A673 (cell line): Measurements from ENCODE around the gene OSBP2. TPM values are rescaled to one million over a fixed set of nuclear protein-coding genes. Genes with fewer than 3 reads are reported as not detected.
"Not testable (repeated sequence)": the region's sequence is repeated elsewhere in the genome, so short reads cannot be mapped to it uniquely, and the experiment has no call there.

Experiments
- BruUV-seq: library from RNA; stranded (reverse); fragments of 400-500 nt; replicated peaks from 2 replicates; lab custom pipeline; 2021; lab: Mats Ljungman, UMichigan
- CTCF ChIA-PET: fragments of 300-600 bp; sonication (Branson Sonifier 250); formaldehyde crosslinking; loops from one replicate; lab custom pipeline; 2022; ENCODE audit warnings: antibody characterized with exemption; lab: Charles Lee
- POLR2A ChIA-PET: fragments of 300-600 bp; sonication (Branson Sonifier 250); formaldehyde crosslinking; loops from one replicate; lab custom pipeline; 2022; ENCODE audit warnings: antibody characterized with exemption; ENCODE audit not compliant: low non-redundant PET; lab: Charles Lee
- DNase-seq: peaks from one replicate; pipeline ENCODE4 v3.0.0-alpha.2; 2015; ENCODE audit warnings: low spot score
- H3K27ac ChIP-seq: fragments of 200-600 bp; sonication (generic); 2 replicates; pipeline ENCODE4 v1.5.1; 2016; ENCODE audit warnings: mixed run types, low read depth, mild to moderate bottlenecking, mixed read lengths, antibody characterized with exemption, low read length; ENCODE audit not compliant: poor library complexity, severe bottlenecking
- H3K27me3 ChIP-seq: fragments of 200-600 bp; sonication (generic); replicated peaks from 2 replicates; pipeline ENCODE4 v1.6.1; 2017; ENCODE audit warnings: mixed run types, low read depth, mild to moderate bottlenecking, mixed read lengths, antibody characterized with exemption, low read length; ENCODE audit not compliant: insufficient read depth, poor library complexity
- H3K36me3 ChIP-seq: fragments of 200-600 bp; sonication (generic); 2 replicates; pipeline ENCODE4 v1.6.1; 2016; ENCODE audit warnings: mixed run types, mild to moderate bottlenecking, mixed read lengths, antibody characterized with exemption, low read length; ENCODE audit not compliant: insufficient read depth, poor library complexity, severe bottlenecking
- H3K4me1 ChIP-seq: fragments of 200-600 bp; sonication (generic); 2 replicates; pipeline ENCODE4 v1.6.1; 2017; ENCODE audit warnings: mixed run types, mild to moderate bottlenecking, mixed read lengths, antibody characterized with exemption, low read length; ENCODE audit not compliant: insufficient read depth, poor library complexity, severe bottlenecking
- H3K4me3 ChIP-seq: fragments of 200-600 bp; sonication (generic); 2 replicates; pipeline ENCODE4 v1.5.1; 2016; ENCODE audit warnings: low read depth, mixed run types, mild to moderate bottlenecking, mixed read lengths, low read length; ENCODE audit not compliant: poor library complexity, severe bottlenecking
- H3K9me3 ChIP-seq: fragments of 200-600 bp; sonication (generic); 2 replicates; pipeline ENCODE4 v1.6.1; 2016; ENCODE audit warnings: mixed run types, low read depth, mild to moderate bottlenecking, mixed read lengths, antibody characterized with exemption, low read length; ENCODE audit not compliant: poor library complexity, severe bottlenecking
- CTCF ChIP-seq: fragments of 300-800, 200-600 bp; sonication (generic); conservative IDR thresholded peaks from 2 replicates; pipeline ENCODE4 v1.5.1; 2017; ENCODE audit warnings: low read depth, mild to moderate bottlenecking, antibody characterized with exemption, low read length, moderate library complexity, mixed read lengths
- EZH2 ChIP-seq: fragments of 200-600 bp; sonication (generic); IDR thresholded peaks from 2 replicates; pipeline ENCODE4 v1.6.1; 2017; ENCODE audit warnings: borderline replicate concordance, low read depth, mild to moderate bottlenecking, mixed read lengths, antibody characterized with exemption, low read length; ENCODE audit not compliant: poor library complexity, severe bottlenecking
- intact Hi-C: fragments of 100-400 bp; cut with micrococcal nuclease; formaldehyde crosslinking; loops from one replicate; pipeline ENCODE4 v1.10.0; 2022; ENCODE audit not compliant: unreplicated experiment
- total RNA-seq: library from RNA; stranded (reverse); gene quantifications from 2 replicates; pipeline ENCODE4 v1.2.3, GENCODE V29; 2021

The OSBP2 gene
- total RNA-seq, 1 experiment from 2014 or later = 1.8 TPM

DNA sequence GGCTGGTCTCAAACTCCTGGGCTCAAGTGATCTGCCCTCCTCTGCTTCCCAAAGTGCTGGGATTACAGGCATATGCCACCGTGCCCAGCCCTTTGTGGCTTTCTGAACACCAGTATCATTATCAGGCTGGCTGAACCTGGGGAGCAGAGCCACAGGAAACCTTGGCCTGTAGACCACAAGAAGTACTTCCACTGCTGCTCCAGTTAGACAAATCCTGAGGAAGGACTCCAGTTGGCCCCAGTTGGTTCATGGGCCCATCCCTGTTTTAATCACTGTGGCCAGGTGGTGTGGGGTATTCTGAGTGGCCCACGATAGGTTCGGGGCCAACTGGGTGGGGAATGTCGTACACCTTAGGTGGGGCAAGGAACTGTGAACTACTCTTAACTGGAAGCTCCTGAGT is 21.5 kb upstream of the OSBP2 start:
- Histone ChIP-seq H3K4me3 (no peak overlapping the region), H3K4me1 (no peaks in the 10 kb centered on the region), H3K36me3 (no peaks in the 10 kb centered on the region), H3K9me3 (no peaks in the 10 kb centered on the region), H3K27me3 (peaks cover 2% of the 10 kb centered on the region), H3K27ac (no peak overlapping the region)
- TF ChIP-seq CTCF = no peak
- TF ChIP-seq EZH2 = no peak
- BruUV-seq = no TSS peak
- POLR2A ChIA-PET = no interaction called here
- CTCF ChIA-PET = no interaction called here
- no peak for DNase-seq
- intact Hi-C loops = no loop called here

GRCh38 chr22:30674482-30674881 is 20.2 kb upstream of the OSBP2 start:
- POLR2A ChIA-PET = no interaction called here
- no peaks in the 10 kb centered on the region for H3K9me3 ChIP-seq
- BruUV-seq = no TSS peak
- H3K4me3 ChIP-seq = no peak overlapping the region
- H3K27ac ChIP-seq = no peak overlapping the region
- no peaks in the 10 kb centered on the region for H3K36me3 ChIP-seq
- CTCF ChIA-PET = no interaction called here
- no peak for TF ChIP-seq CTCF
- no peak for TF ChIP-seq EZH2
- H3K27me3 ChIP-seq = peaks cover 5% of the 10 kb centered on the region
- intact Hi-C loops = no loop called here
- DNase-seq = no peak
- H3K4me1 ChIP-seq = no peaks in the 10 kb centered on the region

GRCh38 chr22:30675436-30675835 is 19.2 kb upstream of the OSBP2 start:
- POLR2A ChIA-PET = no interaction called here

GRCh38 chr22:30676565-30676964 is 18.1 kb upstream of the OSBP2 start:
- DNase-seq, CTCF ChIA-PET, H3K27ac ChIP-seq, H3K27me3 ChIP-seq, H3K36me3 ChIP-seq, BruUV-seq, H3K4me1 ChIP-seq, H3K4me3 ChIP-seq, POLR2A ChIA-PET, H3K9me3 ChIP-seq, intact Hi-C loops: not testable (repeated sequence)

More at GRCh38 chr22:30675436-30675835, 19.2 kb upstream of the OSBP2 start:
- Histone ChIP-seq H3K27me3 (peaks cover 5% of the 10 kb centered on the region), H3K9me3 (no peaks in the 10 kb centered on the region), H3K27ac (no peak overlapping the region), H3K4me3 (no peak overlapping the region), H3K4me1 (no peaks in the 10 kb centered on the region), H3K36me3 (no peaks in the 10 kb centered on the region)
- DNase-seq = no peak
- intact Hi-C loops = no loop called here
- CTCF ChIA-PET = no interaction called here
- BruUV-seq = no TSS peak
- no peak for TF ChIP-seq CTCF

DNA sequence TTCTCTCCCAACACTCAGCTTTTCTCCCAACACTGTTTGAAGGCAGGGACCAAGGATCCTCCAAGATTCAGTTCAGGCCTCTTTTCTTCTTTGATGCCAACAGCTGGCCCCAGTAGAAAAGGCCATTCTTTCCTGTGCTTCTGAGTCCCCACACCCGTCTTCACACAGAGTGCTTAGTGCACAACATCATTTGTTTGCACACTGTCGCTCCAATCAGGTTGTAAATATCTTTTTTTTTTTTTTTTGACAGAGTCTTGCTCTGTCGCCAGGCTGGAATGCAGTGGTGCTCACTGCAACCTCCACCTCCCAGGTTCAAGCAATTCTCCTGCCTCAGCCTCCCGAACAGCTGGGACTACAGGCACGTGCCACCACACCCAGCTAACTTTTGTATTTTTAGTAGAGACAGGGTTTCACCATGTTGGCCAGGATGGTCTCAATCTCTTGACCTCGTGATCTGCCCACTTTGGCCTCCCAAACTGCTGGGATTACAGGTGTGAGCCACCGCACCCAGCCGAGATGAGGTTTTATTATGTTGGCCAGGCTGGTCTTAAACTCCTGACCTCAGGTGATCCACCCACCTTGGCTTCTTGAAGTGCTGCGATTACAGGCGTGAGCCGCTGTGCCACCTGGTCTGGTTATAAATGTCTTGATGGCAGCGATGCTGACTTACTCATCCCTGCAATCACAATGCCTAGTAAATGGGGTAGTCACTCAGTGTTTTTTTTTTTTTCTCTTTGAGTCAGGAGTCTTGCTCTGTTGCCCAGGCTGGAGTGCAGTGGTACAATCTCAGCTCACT is 14.6 kb upstream of the OSBP2 start:
- intact Hi-C loops, DNase-seq: not testable (repeated sequence)
- CTCF ChIA-PET = interaction anchor here (0.6 kb wide), 1 partner anchor 25 kb away, joined by 11 read pairs; no protein-coding TSS in a partner anchor

More for the DNA sequence above, 14.6 kb upstream of the OSBP2 start:
- H3K27me3 ChIP-seq, H3K9me3 ChIP-seq, H3K27ac ChIP-seq, POLR2A ChIA-PET, H3K4me3 ChIP-seq, H3K36me3 ChIP-seq, H3K4me1 ChIP-seq, BruUV-seq: not testable (repeated sequence)
